Ovary (tissue), 9 donors: ENCODE results near the gene TLN1. TPM values are rescaled to one million over a fixed set of nuclear protein-coding genes. Genes with fewer than 3 reads are reported as not detected.

Experiments used
- DNase-seq, 5 donors: peaks; one replicate each; pipeline ENCODE4 v3.0.0-alpha.2; 2019 to 2020
- H3K27ac ChIP-seq, 2 donors: fragments of 200-600 bp; one replicate each; pipeline versions ENCODE4 v1.5.1 to v1.8.0; 2019 to 2022
- H3K27me3 ChIP-seq: fragments of 200-600 bp; one replicate; pipeline ENCODE4 v1.8.0; 2022
- H3K36me3 ChIP-seq: fragments of 200-600 bp; sonication (generic); one replicate; pipeline ENCODE4 v1.5.1; 2019
- H3K4me1 ChIP-seq: one replicate; pipeline ENCODE4 v1.8.1; 2013; ENCODE audit warnings: mild to moderate bottlenecking, moderate library complexity; ENCODE audit not compliant: insufficient read depth
- H3K4me3 ChIP-seq: fragments of 200-600 bp; sonication (generic); one replicate; pipeline ENCODE4 v1.5.1; 2017
- H3K9me3 ChIP-seq, 2 donors: fragments of 200-600 bp in 1 of 2; sonication (generic) in 1 of 2; one replicate each; pipeline versions ENCODE4 v1.5.1 to v1.8.1; 2013 to 2019; ENCODE audit warnings: mild to moderate bottlenecking in 1 of 2, moderate library complexity in 1 of 2
- CTCF ChIP-seq, 3 donors: fragments of 450-650 bp in 2 of 3; fragments of 200-600 bp in 1 of 3; IDR thresholded peaks; one replicate each; pipeline versions ENCODE4 v1.5.1 to v1.8.0; 2016 to 2022; ENCODE audit warnings: antibody characterized with exemption in 3 of 3, mild to moderate bottlenecking in 1 of 3
- EP300 ChIP-seq: sonication (generic); formaldehyde crosslinking; IDR thresholded peaks from one replicate; pipeline ENCODE4 v1.6.1; 2017; ENCODE audit warnings: antibody characterized with exemption
- POLR2A ChIP-seq: fragments of 450-650 bp; IDR thresholded peaks from one replicate; pipeline ENCODE4 v1.6.1; 2017; ENCODE audit warnings: antibody characterized with exemption, mild to moderate bottlenecking, moderate library complexity
- WGBS, 3 donors: extraction: QIAGEN DNeasy Blood & Tissue Kit in 1 of 3; methylation state at CpG; one replicate each; pipeline versions ENCODE4 v1.1.5 to v1.1.7; 2013 to 2017; 5-methylcytosine and 5-hydroxymethylcytosine counted together
- intact Hi-C, 4 donors: fragments of 100-400 bp; cut with DNase I; formaldehyde crosslinking; loops; one replicate each; pipeline versions ENCODE4 v1.11.0 to v1.15.1; 2022 to 2023
- polyA plus RNA-seq, 2 donors: library from polyadenylated mRNA; stranded (reverse); fragments of 200-250 nt in 1 of 2; fragments of 350-450 nt in 1 of 2; fragmentation: Illumina TruSeq in 1 of 2; extraction: RNeasy Lipid Tissue Mini Kit (QIAGEN cat#74804) in 1 of 2; gene quantifications; one replicate each; pipeline ENCODE4 v1.2.3, GENCODE V29; 2013 to 2014
- total RNA-seq, 7 donors: library from RNA; depleted of rRNA in 2 of 7; stranded (reverse); fragments of >200 nt in 2 of 7; fragmentation: NEBNext Ultra II Directional in 3 of 7; extraction: Animal tissue kit (Norgen Biotek cat#: 25700) in 3 of 7; gene quantifications; one replicate each; pipeline versions ENCODE4 v1.1.0 to v1.2.4, GENCODE V29; 2016 to 2023
- donor health status: DM: no; HTN: no; CAD: no; lungs with moderate emphysema.
- donor health status: DM: no; HTN: no; CAD: no.
- donor health status: Bipolar disorder and iron deficiency.
- donor health status: DM: yes; HTN: yes; CAD: no.
- donor health status: DM: no; HTN: no; CAD: no.
- donor health status: DM: yes; HTN: yes; CAD: no.

TLN1 gene
- total and polyA plus RNA-seq, 9 donors: 106 to 344 (median 271) TPM

- Histone ChIP-seq H3K4me1 (no peaks in the 10 kb centered on the region), H3K27me3 (no peaks in the 10 kb centered on the region), H3K9me3 (no peaks in the 10 kb centered on the region), H3K36me3 (no peaks in the 10 kb centered on the region), H3K4me3 (no peak overlapping the region), H3K27ac (no peak overlapping the region)
- 85 to 90% (median 88%) methylated on average over 2 of the region's 2 CpGs for WGBS, 3 donors
- no peak for TF ChIP-seq CTCF (IDR thresholded peaks at IDR 0.05)
- no peak for TF ChIP-seq POLR2A
- TF ChIP-seq EP300: no peak
- intact Hi-C loops: loop anchor here in 1 of 4 donors (5.0 to 10.0 kb wide), 2 partner anchors 159 to 179 kb away; partner anchors contain the start of gene RUSC2
- no peak for DNase-seq
Measured at GRCh38 chr9:35653611-35654010, 78.4 kb downstream of the TLN1 start.

GRCh38 chr9:35652829-35653209 lies 79.2 kb downstream of the TLN1 start:
- H3K27me3 ChIP-seq: no peaks in the 10 kb centered on the region
- H3K4me3 ChIP-seq: no peak overlapping the region
- 84 to 88% (median 86%) methylated on average over 8 of the region's 8 CpGs for WGBS, 3 donors
- no peaks in the 10 kb centered on the region for H3K36me3 ChIP-seq
- no peaks in the 10 kb centered on the region for H3K4me1 ChIP-seq
- TF ChIP-seq CTCF (IDR thresholded peaks at IDR 0.05) (no peak), EP300 (no peak), POLR2A (no peak)
- DNase-seq: no peak
- intact Hi-C loops: loop anchor here in 1 of 4 donors (5.0 to 10.0 kb wide), 2 partner anchors 158 to 179 kb away; partner anchors contain the start of gene RUSC2
- no peak overlapping the region for H3K27ac ChIP-seq
- no peaks in the 10 kb centered on the region for H3K9me3 ChIP-seq

- 70 to 79% (median 76%) methylated on average over 7 of the region's 7 CpGs for WGBS, 3 donors
- intact Hi-C loops: loop anchor here in 1 of 4 donors (5.0 to 10.0 kb wide), 2 partner anchors 157 to 180 kb away; partner anchors contain the start of gene RUSC2
- no peak overlapping the region for H3K27ac ChIP-seq
Measured at GRCh38 chr9:35651956-35652828, 79.8 kb downstream of the TLN1 start.

More at GRCh38 chr9:35651956-35652828, 79.8 kb downstream of the TLN1 start:
- no peak overlapping the region for H3K4me3 ChIP-seq
- DNase-seq: no peak
- H3K9me3 ChIP-seq: no peaks in the 10 kb centered on the region
- H3K4me1 ChIP-seq: peaks cover 1% of the 10 kb centered on the region
- no peaks in the 10 kb centered on the region for H3K36me3 ChIP-seq
- TF ChIP-seq POLR2A: no peak
- TF ChIP-seq CTCF (IDR thresholded peaks at IDR 0.05): no peak
- no peak for TF ChIP-seq EP300
- H3K27me3 ChIP-seq: no peaks in the 10 kb centered on the region
